NCI-H128 (cell line): ENCODE results near the gene CDH23.

ENCODE experiments used
- DNase-seq: peaks from one replicate; lab custom pipeline; 2025; ENCODE audit not compliant: unreplicated experiment; lab: John Stamatoyannopoulos, UW

CDH23 gene

GRCh38 chr10:71632896-71633600, 236.3 kb downstream of the CDH23 start:
- no peak for DNase-seq

GRCh38 chr10:71633920-71634319, 237.2 kb downstream of the CDH23 start:
- no peak for DNase-seq

DNA sequence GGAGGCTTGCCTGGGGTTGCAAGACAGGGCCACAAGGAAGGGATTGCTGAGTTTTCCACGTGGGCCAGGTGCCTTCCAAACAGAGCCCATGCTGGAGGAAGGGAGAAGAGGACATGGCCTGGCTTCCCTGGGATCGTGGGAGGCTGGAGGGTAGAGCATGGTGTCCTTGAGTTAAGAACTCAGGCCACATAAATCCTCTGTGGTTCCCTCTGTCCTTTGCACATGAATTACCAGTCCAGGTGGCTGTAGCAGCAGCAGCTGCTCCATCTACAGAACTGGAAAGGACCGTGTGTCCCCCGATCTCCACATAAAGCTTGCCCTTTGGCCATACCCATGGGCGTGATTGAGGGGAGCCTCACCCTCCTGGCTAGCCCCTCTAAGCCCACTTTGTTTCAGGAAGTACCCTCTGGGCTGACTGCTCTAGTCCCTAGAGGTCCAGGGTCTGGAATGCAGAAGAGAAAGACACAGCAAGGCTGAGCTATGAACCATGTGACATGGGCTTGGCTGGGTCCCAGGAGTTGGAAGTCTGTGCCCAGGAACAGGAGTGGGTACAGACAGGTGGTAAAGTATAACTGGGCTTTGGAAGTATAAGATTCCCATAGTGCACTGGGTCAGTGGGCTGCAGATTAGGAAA, 237.9 kb downstream of the CDH23 start:
- no peak for DNase-seq

DNA sequence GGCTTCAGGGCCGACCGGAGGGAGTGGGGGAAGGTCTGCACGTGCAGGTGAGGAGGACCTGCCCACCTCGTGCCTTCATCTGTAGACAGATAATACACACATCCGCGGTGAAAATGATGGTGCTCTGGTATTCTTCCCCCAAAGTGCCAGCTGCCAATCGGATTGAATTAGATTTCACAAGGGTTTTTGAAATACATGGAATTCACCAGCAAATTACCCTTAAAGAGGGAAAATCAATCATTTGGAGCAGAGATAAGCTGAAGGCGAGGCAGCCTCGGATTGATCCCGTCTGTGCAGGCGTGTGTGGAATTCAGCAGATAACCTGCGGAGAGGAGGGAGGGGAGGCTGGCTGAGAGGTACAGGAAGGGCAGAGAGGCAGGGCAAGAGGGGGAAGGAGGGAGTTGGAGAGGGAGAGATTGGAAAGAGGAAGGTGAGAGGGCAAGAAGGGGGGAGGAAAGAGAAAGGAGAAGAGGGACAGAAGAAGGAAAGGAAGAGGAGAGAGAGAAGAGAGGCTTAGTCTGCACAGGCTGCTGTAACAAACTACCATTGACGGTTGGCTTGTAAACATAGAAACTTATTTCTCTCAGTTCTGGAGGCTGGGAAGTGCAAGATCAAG, 238.6 kb downstream of the CDH23 start:
- DNase-seq, result no peak

DNA sequence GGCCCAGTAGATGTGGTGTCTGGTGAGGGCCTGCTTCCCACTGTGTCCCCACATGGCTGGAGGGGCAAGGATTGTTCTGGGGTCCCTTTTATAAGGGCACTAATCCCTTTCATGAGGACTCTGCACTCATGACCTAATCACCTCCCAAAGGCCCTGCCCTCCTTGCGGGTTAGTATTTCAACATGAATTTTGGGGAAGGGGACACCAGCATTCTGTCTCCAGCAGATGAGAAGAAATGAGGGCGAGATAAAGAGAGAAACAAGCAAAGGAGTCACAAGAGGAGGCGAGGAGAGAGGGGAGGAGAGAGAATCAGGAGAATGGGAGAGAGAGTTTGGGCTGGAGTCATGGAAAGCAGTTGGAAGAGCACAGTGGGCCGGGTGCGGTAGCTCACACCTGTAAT, 239.1 kb downstream of the CDH23 start:
- no peak for DNase-seq

GRCh38 chr10:71636588-71636987, 239.9 kb downstream of the CDH23 start:
- DNase-seq, result no peak

DNA sequence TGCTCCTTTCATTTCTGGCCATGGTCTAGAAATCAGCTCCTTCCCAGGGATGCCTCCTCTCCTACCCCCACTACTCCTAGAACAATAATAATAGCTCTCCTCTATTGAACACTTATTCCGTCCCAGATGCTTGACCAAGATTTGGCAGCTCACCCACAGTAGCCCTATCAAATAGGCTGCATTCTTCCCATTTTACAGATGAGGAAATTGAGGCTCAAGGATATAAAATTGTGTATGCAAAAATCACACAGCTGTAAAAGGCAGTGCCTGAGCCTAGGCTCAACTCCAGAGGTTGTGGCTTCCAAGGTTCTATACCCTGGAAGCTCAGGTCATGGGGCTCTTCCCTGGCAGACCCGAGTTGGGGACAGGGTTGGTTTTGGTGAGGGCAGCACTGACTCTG, 240.6 kb downstream of the CDH23 start:
- no peak for DNase-seq

- DNase-seq, result no peak
These were observed 241.5 kb downstream of the CDH23 start for GRCh38 chr10:71638064-71638821.

GRCh38 chr10:71638822-71639719, 242.4 kb downstream of the CDH23 start:
- no peak for DNase-seq

GRCh38 chr10:71640607-71641006, 243.9 kb downstream of the CDH23 start:
- DNase-seq, result no peak

DNA sequence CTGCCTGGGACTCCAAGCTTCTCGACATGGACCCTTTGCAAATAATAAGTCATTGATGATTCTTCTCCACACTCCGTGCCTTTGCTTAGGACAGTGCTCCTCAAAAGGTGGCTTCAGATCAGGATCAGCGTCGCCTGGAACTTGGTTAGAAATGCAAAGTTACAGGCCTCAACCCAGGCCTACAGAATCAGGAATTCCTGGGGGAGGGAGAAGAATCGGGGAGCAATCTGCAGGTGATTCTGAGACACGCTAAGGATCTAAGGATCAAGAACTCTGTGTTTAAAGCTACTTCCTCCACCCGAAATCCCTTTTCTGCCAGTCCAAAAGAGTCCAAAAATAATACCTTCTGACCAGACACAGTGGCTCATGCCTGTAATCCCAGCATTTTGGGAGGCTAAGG, 244.7 kb downstream of the CDH23 start:
- no peak for DNase-seq

DNA sequence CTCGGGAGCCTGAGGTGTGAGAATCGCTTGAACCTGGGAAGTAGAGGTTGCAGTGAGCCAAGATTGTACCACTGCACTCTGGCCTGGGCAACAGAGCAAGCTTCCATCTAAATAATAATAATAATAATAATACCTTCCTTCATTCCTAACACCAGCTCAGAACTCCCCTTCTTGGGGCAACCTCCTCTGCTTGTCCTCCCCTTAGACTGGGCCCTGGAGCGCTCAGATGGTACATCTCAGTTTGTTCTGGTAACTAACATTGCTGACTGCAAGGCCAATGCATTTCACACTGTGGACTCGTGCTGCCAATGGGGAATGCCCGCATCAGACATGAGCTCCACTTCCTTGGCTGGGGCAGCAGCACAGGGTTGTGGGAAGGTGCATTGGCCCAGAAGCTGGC, 245.3 kb downstream of the CDH23 start:
- no peak for DNase-seq

DNA sequence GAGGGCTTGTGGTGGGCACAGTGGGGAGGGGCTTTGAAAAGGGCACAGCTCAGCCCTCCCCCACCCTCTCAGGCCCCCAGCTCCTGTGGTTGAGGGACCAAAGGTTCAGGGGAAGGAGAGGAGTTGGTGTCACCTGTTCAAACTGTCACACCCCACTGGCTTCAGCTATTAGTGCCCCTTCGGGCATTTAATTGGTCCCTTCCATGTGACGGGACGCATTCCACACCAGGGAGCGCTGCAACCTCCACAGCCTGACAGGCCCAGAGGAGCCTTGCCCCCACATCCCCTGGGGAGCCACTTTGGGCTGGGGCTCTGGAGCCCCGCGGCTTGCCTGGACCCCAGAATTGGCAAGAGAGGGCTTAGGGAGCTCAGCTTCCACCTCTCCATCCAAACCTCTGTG, 247.2 kb downstream of the CDH23 start:
- no peak for DNase-seq

- no peak for DNase-seq
These were observed 247.8 kb downstream of the CDH23 start for GRCh38 chr10:71644307-71645180.

- no peak for DNase-seq
These were observed 248.5 kb downstream of the CDH23 start for GRCh38 chr10:71645185-71645584.

DNA sequence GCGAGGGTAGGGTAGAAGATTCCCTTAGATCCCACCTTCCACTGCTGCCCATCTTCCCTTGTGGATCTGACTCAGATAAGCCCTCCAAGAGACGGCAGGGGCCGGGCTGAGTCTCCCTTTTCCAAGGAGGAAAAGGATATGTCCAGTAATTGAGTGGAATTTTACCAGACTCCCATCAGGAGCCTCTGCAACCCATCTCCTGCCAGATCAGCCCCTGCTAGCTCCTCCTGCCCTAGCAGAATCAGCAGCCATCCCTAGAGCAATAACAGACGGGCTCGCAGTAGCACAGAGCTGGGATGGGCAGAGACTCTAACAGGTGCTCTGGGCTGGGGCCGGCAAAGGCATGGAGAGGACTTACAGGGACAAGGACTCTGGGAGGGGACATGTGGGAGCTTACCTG, 249.3 kb downstream of the CDH23 start:
- DNase-seq, result no peak

DNA sequence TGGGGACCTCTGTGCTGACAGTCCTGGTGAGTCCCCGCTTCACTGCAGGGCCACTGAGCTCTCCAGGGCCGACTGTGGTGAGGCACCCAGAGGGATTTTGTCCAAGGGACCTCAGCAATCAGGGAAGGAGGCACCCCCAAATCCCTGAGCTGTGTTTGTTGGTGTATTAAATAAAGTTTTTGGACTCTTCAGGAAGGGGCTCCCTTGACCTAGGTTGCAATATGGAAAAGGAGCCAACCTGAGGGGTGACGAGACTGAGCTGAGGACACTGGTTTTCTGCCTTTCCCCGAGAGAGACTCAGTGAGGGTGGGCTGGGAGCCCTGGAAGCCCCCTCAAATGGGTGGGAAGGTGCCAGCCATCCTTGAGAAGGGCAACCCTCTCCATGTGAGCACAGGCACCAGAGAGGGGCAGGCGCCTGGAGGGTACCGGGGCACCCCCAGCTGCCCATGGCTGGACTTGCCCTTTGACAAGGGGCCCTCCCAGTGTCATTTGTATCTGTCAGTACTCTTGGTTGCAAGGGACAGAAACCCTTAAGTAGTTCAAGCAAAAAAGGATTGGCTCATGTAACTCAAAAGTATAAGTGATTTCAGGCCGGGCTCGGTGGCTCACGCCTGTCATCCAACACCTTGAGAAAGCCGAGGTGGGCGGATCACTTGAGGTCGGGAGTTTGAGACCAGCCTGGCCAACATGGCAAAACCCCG, 250.0 kb downstream of the CDH23 start:
- DNase-seq, result no peak

DNA sequence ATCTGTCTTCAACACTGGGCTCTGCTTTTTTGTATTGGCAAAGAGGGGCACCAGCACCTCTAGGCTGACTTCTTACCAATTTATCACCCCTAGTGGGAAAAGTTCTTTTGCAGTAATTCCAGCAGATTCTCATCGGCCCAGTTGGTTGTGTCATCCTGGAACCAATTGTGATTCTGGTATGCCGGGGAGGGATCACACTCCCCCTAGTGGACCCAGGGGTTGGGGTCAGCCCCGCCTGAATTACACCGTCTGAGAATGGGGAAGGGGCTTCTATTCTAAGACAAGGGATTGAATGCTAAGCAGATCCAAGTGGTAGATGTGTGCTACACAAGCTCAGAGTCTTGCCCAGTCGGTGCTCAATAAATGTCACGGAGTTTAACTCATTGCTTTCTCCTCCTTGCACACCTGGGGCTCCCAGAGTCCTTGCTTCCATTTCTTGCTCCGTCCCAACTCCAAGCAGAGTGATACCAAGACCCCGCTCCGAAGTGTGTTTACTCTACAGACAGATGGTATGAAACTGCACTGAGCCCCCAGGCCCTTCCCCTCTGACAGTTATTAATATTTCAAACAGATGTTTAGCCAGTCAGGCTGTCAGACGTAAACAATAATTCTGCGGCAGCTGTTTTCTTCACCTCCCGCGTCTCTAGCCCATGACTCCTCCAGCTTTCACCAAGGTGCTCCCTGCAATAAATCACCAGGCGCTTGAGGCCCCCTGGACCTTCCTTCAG, 251.0 kb downstream of the CDH23 start:
- no peak for DNase-seq
